PFSK-1 (cell line): ENCODE data around the gene DAPK1.

Source experiments
- FOXP2 ChIP-seq: optimal IDR thresholded peaks from 2 replicates; pipeline ENCODE3; 2011; ENCODE audit warnings: borderline replicate concordance, control low read depth, inconsistent platforms; ENCODE audit not compliant: insufficient read depth; ENCODE audit errors: extremely low read length, extremely low read depth
- POLR2AphosphoS5 ChIP-seq: IDR thresholded peaks from 2 replicates; pipeline ENCODE4 v1.6.1; 2012; ENCODE audit warnings: low read depth, mild to moderate bottlenecking, control low read depth, low read length, moderate library complexity
- SIN3A ChIP-seq: IDR thresholded peaks from 2 replicates; pipeline ENCODE4 v1.6.1; 2012; ENCODE audit warnings: mild to moderate bottlenecking, low read length, moderate library complexity, borderline replicate concordance; ENCODE audit not compliant: insufficient read depth
- TAF1 ChIP-seq: IDR thresholded peaks from 2 replicates; pipeline ENCODE4 v1.6.1; 2012; ENCODE audit warnings: low read length, control low read depth, borderline replicate concordance; ENCODE audit not compliant: insufficient read depth
- TF ChIP-seq, protein P1 (sequence below), 2 experiments: IDR thresholded peaks; 2 replicates each; pipeline versions ENCODE4 v1.6.1 to v1.8.0; 2011 to 2012; ENCODE audit warnings: low read depth in 2 of 2, low read length in 2 of 2, control low read depth in 1 of 2, inconsistent platforms in 1 of 2, mild to moderate bottlenecking in 1 of 2, moderate library complexity in 1 of 2; ENCODE audit not compliant: insufficient read depth in 1 of 2

The DAPK1 gene

DNA sequence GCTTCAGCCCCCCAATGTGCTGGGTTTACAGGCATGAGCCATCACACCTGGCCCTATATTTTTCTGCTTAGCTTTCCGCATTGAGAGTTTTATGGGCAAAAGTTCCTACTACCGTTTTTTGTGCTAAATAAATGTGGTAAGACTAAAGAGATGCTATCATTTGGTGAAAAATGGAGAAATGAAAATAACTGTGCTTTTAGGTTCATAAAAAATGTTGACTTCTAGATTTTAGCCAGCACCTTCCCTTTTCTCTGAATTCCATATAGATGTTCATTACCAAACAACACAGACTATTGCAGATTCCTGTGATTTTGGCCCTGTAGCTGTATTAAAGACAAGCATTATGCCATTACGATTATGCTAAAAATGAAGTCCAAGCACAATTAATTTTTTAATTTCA lies 156.3 kb downstream of the DAPK1 start:
- TF ChIP-seq, protein P1, sequence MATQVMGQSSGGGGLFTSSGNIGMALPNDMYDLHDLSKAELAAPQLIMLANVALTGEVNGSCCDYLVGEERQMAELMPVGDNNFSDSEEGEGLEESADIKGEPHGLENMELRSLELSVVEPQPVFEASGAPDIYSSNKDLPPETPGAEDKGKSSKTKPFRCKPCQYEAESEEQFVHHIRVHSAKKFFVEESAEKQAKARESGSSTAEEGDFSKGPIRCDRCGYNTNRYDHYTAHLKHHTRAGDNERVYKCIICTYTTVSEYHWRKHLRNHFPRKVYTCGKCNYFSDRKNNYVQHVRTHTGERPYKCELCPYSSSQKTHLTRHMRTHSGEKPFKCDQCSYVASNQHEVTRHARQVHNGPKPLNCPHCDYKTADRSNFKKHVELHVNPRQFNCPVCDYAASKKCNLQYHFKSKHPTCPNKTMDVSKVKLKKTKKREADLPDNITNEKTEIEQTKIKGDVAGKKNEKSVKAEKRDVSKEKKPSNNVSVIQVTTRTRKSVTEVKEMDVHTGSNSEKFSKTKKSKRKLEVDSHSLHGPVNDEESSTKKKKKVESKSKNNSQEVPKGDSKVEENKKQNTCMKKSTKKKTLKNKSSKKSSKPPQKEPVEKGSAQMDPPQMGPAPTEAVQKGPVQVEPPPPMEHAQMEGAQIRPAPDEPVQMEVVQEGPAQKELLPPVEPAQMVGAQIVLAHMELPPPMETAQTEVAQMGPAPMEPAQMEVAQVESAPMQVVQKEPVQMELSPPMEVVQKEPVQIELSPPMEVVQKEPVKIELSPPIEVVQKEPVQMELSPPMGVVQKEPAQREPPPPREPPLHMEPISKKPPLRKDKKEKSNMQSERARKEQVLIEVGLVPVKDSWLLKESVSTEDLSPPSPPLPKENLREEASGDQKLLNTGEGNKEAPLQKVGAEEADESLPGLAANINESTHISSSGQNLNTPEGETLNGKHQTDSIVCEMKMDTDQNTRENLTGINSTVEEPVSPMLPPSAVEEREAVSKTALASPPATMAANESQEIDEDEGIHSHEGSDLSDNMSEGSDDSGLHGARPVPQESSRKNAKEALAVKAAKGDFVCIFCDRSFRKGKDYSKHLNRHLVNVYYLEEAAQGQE (IDR thresholded peaks at IDR 0.05; ENCODE audit: insufficient read depth in 1 of 2, low read depth in 2 of 2, low read length in 2 of 2) = no peak
- TF ChIP-seq SIN3A (no peak), FOXP2 (no peak), TAF1 (no peak), POLR2AphosphoS5 (no peak)

DNA sequence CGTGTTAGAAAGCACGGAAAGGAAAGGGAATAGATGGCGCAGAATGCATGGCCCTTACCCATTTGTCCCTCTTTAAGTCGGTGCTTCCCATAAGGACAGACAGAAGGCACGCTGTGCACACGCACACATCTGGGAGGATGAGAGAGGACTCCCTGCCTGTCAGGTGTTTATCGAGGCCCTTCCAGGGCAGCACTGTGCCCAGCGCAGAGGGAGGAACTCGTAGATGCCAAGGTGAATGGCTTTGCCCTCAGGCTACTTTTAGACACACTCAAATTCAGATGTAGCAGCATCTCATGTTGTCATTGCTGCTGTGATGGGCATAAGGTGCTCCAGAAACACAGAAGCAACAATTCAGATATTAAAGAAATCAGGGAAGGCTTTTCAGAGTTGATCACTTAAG lies 158.1 kb downstream of the DAPK1 start:
- TF ChIP-seq TAF1 (no peak), FOXP2 (no peak), SIN3A (no peak)
- TF ChIP-seq, protein P1 (IDR thresholded peaks at IDR 0.05; ENCODE audit: insufficient read depth in 1 of 2, low read depth in 2 of 2, low read length in 2 of 2) = no peak

DNA sequence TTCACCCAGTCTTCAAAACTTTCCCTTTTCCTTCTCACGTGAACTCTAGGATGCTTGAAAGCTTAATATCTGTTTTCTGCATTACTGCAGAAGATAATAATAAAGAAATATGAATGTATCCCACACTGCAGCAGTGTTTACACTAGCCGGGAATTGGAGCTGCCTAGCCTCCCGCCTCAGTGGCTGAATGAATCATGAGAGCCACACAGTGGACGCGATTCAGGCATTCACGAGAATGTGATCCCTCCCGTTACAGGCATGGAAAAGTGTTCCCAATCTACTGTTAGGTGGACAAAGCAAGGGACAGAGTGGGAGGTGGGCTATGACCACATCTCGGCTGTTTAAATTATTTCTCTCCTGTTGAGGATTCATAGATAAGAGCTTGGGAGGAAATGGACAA lies 158.8 kb downstream of the DAPK1 start:
- TF ChIP-seq FOXP2 (no peak), SIN3A (no peak), TAF1 (no peak), POLR2AphosphoS5 (no peak)
- TF ChIP-seq, protein P1 (IDR thresholded peaks at IDR 0.05; ENCODE audit: insufficient read depth in 1 of 2, low read depth in 2 of 2, low read length in 2 of 2) = no peak

DNA sequence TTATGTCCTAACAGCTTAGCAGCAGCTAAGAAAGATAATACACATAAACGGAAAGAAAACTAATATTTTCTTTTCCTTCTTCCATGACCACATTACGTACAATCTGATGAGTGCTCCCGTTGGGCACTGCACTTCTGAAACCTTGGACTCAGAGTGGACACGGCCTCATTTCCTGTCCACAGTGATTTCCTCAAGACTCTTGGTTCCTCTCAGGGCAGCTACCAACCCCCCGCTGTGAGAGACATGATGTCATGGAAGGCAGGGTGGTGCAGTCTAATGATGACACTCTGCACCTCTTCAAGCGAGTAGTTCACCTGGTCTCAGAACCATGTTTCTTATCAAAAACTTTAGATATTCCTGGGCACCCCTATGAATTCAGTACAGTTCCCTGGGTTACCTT lies 159.5 kb downstream of the DAPK1 start:
- no peak for TF ChIP-seq SIN3A
- no peak for TF ChIP-seq FOXP2
- TF ChIP-seq, protein P1 (IDR thresholded peaks at IDR 0.05; ENCODE audit: insufficient read depth in 1 of 2, low read depth in 2 of 2, low read length in 2 of 2) = no peak
- no peak for TF ChIP-seq TAF1
- no peak for TF ChIP-seq POLR2AphosphoS5

DNA sequence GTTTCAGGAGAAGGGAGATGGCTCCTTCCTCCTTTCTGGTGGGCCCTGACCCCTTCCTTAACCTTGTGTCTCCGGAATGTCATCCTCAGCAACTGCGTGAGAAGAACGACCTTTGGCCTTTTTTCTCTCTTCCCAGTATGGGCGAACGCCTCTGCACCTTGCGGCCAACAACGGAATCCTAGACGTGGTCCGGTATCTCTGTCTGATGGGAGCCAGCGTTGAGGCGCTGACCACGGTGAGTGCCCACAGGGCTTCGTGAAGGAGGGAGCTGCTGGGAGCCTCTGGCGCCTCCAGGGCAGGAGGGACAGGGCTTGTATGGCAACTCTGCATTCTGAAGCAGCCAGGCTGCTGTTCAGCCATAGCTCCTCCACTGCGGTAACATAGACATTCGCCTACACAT lies 160.2 kb downstream of the DAPK1 start:
- TF ChIP-seq POLR2AphosphoS5 (no peak), TAF1 (no peak), FOXP2 (no peak), SIN3A (no peak)
- TF ChIP-seq, protein P1 (IDR thresholded peaks at IDR 0.05; ENCODE audit: insufficient read depth in 1 of 2, low read depth in 2 of 2, low read length in 2 of 2) = no peak
